Muscle of arm (tissue), 12 donors: ENCODE results near the gene ZBTB49. TPM values are rescaled to one million over a fixed set of nuclear protein-coding genes. Genes with fewer than 3 reads are reported as not detected.

Experiments
- DNase-seq: peaks from one replicate; pipeline ENCODE4 v3.0.0-alpha.2; 2013
- polyA plus RNA-seq, 12 donors: library from polyadenylated mRNA; unstranded; fragments of 120-200 nt; gene quantifications; one replicate each; pipeline ENCODE4 v1.2.1, GENCODE V29; 2013; ENCODE audit not compliant: insufficient read length in 12 of 12

Gene ZBTB49
- polyA plus RNA-seq, 12 donors = 3.9 to 9.4 (median 6.4) TPM; not detected in 2

DNA sequence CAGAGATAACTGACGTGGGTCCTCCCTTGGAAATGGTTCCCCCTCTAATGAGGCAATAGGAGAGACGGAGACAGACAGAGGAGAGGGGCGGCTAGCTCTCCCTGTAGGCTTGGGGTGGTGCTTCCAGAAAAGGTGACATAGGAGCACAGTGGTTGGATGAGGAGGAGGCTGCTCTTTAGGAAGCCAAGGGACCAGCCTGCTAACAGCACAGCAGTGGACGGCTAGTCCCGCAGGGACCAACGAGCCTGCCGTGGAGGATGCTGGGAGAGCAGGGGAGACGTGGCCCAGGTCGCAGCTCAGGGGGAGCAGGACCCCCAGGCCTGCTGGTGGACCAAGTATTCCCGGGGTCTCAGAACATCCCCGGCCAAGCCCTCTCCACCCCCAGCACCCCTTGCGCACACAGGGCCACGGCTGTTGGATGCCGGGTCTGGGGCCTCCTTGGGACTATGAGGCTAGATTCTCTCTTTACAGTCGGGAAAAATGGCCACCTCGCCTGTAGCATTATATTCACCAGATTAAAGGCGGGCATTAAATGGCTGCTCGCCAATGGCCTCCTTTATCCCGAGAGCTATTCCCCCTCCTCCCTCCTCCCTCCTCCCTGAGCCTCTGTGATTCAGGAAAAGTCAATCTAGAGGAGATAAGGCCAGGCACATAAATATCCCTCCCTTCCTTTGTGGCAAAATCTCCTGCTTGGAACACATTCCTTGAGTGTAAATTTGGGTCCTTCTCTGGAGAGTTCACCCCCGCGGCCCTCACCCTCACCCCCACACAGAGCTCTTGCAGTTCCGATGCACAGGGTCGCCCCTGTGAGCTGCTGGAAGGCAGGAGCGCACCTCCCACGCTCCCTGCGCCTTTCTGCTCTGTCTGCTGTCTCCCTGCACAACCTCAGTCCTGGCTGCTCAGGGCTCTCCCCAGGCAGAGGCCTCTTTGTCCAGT lies 66.3 kb downstream of the ZBTB49 start:
- no peak for DNase-seq

DNA sequence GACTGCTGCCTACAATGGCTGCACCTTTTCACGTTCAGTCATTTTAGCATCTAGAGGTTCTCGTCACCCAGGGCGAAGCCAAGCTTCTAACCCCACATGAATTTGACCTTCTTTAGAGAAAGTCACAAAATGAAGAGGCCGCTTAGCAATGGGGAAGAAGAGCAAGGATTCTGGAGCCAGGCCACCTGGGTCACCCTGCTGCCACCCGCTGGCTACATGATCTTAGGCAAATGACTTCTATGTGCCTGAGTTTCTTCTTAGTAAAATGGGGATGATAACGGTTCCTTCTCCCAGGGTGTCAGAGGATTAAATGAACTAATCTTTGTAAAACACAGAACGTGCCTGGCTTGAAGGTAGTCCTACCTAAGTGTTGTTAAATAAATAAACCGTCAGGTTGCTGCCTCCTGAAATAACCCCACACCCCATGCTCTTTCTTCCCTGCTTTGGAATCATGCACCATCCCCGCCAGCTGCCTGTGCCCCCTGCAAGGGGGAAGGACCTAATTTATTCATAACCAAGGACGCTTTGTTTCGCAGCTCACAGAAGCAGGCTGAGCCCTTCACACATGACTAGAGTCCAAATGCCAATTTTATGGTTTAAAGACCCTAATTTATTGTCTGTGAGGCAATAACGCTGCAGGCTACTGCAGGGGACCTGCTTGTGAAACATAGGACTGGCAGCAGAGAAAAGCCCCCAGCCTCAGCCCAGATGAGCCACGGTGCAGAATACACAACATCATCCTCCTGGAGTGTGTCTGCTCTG lies 68.2 kb downstream of the ZBTB49 start:
- DNase-seq = no peak

DNA sequence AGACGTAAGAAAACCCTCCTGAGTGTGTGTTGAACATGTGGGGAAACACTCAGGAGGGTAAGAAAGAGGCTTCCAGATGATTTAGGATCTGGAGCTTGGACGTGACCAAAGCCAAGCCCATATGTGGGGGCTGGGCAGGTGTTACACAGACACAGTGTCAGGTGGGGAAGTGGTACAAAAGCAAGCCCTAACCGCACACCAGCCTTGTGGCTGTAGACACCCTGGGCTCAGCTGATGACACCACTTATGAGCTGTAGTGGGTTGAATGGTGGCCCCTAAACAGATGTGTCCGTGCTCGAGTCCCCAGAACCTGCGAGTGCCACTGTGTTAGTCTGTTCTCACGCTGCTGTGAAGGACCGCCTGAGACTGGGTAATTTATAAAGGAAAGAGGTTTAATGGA lies 71.8 kb downstream of the ZBTB49 start:
- DNase-seq = no peak

DNA sequence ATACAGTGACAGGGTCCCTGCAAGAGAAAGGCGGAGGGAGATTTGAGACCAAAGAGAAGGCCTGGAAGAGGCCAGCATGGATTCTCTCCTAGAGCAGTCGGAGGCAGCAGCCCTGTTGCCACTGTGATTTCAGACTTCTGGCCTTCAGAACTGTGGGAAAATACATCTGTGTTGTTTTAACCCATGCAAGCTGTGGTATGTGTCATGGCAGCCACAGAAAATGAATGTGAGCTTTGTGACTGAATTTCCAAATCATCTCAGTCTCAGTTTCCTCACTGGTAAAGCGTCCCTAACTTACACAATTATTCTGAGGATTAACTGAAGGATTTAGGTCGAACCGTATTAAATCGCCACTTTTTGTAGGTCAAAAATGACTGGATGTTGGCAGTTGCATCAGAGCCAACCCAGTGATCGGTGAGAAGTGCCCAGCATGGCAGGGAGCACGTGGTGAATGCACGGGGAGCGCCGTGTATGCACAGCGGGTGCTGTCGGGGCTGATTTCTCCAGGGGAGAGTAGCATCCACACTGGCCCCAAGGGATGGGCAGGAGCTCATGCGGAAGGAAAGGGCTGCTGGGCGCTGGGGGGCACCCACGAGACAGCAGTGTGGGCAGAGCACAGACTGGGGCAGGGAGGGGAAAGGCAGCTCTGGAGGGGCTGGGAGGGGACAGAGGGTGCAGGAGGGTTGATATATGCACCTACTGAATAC lies 73.1 kb downstream of the ZBTB49 start:
- no peak for DNase-seq

DNA sequence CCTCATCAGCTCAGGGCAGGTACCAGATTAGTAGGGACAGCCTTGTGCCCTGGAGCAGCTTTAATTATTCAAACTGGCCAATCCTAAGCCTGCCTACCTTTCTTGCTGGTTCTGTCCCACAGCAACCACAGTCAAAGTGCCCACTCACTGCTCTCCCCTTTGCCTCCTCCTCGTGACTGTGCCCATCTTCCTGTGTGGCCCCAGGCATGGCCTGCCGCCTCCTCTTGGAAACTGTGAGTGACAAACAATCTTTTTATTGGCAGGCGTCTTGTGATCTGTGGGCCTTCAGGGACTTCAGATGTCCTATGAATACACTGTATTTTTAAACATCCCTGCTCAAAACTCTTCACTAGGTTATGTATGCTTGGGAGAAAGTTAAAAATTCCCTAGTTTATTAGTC lies 74.0 kb downstream of the ZBTB49 start:
- DNase-seq = no peak

DNA sequence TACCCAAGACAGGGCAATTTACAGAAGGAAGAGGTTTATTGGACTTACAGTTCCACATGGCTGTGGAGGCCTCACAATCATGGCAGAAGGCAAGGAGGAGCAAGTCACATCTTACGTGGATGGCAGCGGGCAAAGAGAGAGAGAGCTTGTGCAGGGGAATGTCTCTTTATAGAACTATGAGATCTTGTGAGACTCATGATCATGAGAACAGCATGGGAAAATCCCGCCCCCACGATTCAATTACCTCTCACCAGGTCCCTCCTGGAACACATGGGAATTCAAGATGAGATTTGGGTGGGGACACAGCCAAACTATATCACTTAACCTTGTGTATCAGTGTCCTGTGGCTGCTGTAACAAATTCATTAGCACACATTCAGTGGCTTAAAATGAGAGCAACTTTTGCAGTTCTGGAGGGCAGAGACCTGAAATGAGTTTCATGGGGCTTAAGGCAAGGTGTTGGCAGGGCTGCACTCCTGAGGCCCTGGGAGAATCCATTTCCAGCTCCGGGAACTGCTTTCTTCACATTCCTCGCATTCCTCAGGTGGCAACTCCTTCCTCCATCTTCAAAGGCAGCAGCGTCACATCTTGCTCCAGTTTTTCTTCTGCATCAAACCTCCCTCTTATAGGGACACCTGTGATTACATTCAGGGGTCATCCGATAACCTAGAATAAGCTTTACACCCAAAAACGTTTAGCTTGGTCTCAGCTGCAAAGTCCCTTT lies 74.6 kb downstream of the ZBTB49 start:
- DNase-seq = no peak

DNA sequence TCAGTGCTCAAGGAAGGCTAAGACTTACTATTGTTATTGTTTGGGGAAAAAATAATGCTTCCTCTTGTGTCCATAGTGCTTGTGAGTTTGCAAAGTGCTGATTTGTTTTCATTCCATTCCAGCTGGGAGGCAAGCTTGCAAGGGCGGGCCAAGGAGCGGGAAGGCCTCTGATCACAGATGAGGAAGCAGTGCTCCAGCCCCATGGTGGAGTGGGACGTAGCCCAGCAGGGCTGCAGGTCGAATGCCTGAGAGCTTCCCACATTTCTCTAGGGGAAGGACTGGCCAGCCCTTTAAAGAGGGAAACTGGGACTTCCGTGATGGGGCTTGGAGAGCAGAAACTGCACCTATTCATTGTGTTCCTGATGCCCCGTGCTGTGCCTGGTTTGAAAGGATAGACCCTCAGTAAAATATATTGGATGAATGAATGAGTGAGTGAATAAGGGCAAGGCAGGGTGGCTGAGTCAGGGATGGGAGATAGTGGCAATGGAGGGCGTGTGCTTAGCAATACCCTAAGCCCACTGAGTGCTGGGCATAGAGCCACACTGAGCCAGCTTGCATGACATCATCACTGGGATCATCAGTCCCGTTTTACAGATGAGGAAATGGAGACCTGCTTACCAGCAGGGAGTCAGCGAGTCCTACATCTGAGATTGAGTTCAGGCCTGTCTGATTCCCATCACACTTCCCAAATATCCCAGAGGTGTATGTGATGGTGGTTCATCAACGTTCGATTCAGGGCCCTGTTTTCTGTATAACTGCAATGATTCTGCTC lies 78.9 kb downstream of the ZBTB49 start:
- no peak for DNase-seq

Other genes starting within 250 kb of the ZBTB49 start
- gene OTOP1, start 63.3 kb upstream of the ZBTB49 start, polyA plus RNA-seq = not detected
- gene TMEM128, start 42.0 kb upstream of the ZBTB49 start, polyA plus RNA-seq = 10 to 100 TPM in 11 of 12 donors, not detected in 1; 17.4 to 24.5 (median 22.6) TPM
- gene LYAR, start 97 bp upstream of the ZBTB49 start, polyA plus RNA-seq = 10 to 100 TPM in 11 of 12 donors, not detected in 1; 10.9 to 21.4 (median 16.8) TPM
- gene NSG1, start 96.9 kb downstream of the ZBTB49 start, polyA plus RNA-seq = 10 to 100 TPM in 2 of 12 donors, 1 to 10 TPM in 9, not detected in 1; 1.3 to 40.3 (median 3.5) TPM